ENCODE results near the gene FARP1.

DNA sequence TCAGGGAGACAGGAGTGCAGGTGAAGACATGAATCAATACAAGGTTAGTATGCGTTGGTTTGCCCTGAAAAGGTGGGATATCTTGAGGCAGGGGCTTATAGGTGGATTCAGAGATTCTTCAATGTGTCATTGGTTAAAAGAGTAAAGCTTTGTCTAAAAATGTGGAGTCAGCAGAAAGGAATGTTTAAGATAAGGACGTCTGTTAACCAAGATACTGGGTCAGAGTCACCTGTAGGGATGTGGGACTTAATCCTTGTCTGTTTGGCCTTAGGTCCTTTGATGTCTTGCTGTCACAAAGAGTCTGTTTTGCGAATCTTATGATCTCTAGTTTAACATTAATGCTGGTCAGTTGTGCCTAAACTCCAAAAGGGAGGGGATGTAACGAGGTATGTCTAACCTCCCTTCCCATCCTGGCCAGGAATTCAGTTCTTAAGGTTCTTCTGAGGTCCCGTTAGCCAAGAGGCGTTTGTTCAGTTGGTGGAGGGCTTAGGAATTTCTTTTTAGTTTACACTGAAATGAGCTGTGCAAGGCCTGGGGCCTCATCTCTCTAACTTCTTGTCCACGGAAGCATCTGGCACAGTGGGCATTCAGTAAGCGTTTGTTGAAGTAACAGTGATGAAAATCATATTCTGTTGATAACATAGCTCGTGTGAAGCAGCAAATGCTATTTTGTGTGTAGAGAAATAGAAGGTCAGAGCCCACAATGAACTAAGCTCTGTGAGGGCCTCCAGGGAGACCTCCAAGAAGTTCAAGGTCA, 130.4 kb downstream of the FARP1 start:
- no peak for TF ChIP-seq TAF1 (IDR thresholded peaks at IDR 0.05; ENCODE audit: low read depth)
- TF ChIP-seq NFIC (IDR thresholded peaks at IDR 0.05), result no peak
- no peak for TF ChIP-seq YY1 (IDR thresholded peaks at IDR 0.05; ENCODE audit: low read depth)
- TF ChIP-seq, protein P1, sequence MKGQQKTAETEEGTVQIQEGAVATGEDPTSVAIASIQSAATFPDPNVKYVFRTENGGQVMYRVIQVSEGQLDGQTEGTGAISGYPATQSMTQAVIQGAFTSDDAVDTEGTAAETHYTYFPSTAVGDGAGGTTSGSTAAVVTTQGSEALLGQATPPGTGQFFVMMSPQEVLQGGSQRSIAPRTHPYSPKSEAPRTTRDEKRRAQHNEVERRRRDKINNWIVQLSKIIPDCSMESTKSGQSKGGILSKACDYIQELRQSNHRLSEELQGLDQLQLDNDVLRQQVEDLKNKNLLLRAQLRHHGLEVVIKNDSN (IDR thresholded peaks at IDR 0.05), result no peak
- TF ChIP-seq, protein P2, sequence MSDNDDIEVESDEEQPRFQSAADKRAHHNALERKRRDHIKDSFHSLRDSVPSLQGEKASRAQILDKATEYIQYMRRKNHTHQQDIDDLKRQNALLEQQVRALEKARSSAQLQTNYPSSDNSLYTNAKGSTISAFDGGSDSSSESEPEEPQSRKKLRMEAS (IDR thresholded peaks at IDR 0.05), result no peak
- TF ChIP-seq EP300 (IDR thresholded peaks at IDR 0.05; ENCODE audit: borderline replicate concordance), result no peak
- TF ChIP-seq, protein P3, sequence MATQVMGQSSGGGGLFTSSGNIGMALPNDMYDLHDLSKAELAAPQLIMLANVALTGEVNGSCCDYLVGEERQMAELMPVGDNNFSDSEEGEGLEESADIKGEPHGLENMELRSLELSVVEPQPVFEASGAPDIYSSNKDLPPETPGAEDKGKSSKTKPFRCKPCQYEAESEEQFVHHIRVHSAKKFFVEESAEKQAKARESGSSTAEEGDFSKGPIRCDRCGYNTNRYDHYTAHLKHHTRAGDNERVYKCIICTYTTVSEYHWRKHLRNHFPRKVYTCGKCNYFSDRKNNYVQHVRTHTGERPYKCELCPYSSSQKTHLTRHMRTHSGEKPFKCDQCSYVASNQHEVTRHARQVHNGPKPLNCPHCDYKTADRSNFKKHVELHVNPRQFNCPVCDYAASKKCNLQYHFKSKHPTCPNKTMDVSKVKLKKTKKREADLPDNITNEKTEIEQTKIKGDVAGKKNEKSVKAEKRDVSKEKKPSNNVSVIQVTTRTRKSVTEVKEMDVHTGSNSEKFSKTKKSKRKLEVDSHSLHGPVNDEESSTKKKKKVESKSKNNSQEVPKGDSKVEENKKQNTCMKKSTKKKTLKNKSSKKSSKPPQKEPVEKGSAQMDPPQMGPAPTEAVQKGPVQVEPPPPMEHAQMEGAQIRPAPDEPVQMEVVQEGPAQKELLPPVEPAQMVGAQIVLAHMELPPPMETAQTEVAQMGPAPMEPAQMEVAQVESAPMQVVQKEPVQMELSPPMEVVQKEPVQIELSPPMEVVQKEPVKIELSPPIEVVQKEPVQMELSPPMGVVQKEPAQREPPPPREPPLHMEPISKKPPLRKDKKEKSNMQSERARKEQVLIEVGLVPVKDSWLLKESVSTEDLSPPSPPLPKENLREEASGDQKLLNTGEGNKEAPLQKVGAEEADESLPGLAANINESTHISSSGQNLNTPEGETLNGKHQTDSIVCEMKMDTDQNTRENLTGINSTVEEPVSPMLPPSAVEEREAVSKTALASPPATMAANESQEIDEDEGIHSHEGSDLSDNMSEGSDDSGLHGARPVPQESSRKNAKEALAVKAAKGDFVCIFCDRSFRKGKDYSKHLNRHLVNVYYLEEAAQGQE (IDR thresholded peaks at IDR 0.05; ENCODE audit: low read depth), result no peak
- TF ChIP-seq EGR1 (IDR thresholded peaks at IDR 0.05), result no peak
- TF ChIP-seq RAD21 (IDR thresholded peaks at IDR 0.05; ENCODE audit: low read depth), result no peak
- no peak for TF ChIP-seq TCF12 (IDR thresholded peaks at IDR 0.05; ENCODE audit: low read depth)
- no peak for TF ChIP-seq CEBPB (IDR thresholded peaks at IDR 0.05)
